IPS-20b (cell line): ENCODE data around the gene VAMP4.
"Not testable (repeated sequence)": the region's sequence is repeated elsewhere in the genome, so short reads cannot be mapped to it uniquely, and the experiment has no call there.

Source experiments
- H3K27ac ChIP-seq: one replicate; pipeline ENCODE4 v1.5.1; 2013; ENCODE audit warnings: low read length
- H3K27me3 ChIP-seq: 2 replicates; pipeline ENCODE4 v1.6.1; 2013; ENCODE audit warnings: mild to moderate bottlenecking, low read length, inconsistent platforms; ENCODE audit not compliant: insufficient read depth
- H3K36me3 ChIP-seq: 2 replicates; pipeline ENCODE4 v1.6.1; 2013; ENCODE audit warnings: low read depth, mild to moderate bottlenecking, inconsistent platforms, low read length, moderate library complexity; ENCODE audit not compliant: insufficient read depth
- H3K4me1 ChIP-seq: 2 replicates; pipeline ENCODE4 v1.6.1; 2013; ENCODE audit warnings: mild to moderate bottlenecking, control low read depth, inconsistent platforms, low read length, moderate library complexity; ENCODE audit not compliant: insufficient read depth
- H3K4me3 ChIP-seq: 2 replicates; pipeline ENCODE4 v1.5.1; 2013; ENCODE audit warnings: mild to moderate bottlenecking, low read length, inconsistent platforms
- H3K9ac ChIP-seq: 2 replicates; pipeline ENCODE4 v1.6.1; 2013; ENCODE audit warnings: low read depth, mild to moderate bottlenecking, inconsistent platforms, low read length, moderate library complexity
- H3K9me3 ChIP-seq: 2 replicates; pipeline ENCODE4 v1.6.1; 2013; ENCODE audit warnings: mild to moderate bottlenecking, low read depth, low read length, inconsistent platforms; ENCODE audit not compliant: insufficient read depth

VAMP4 gene

DNA sequence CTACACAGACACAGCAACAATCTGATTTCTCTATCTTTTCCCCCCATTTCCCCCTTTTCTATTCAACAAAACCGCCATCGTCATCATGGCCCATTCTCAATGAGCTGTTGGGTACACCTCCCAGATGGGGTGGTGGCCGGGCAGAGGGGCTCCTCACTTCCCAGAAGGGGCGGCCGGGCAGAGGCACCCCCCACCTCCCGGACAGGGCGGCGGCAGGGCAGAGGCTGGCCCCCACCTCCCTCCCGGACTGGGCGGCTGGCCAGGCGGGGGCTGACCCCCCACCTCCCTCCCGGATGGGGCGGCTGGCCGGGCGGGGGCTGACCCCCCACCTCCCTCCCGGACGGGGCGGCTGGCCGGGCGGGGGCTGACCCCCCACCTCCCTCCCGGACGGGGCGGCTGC is 48.3 kb downstream of the VAMP4 start:
- H3K27ac ChIP-seq: not testable (repeated sequence)

DNA sequence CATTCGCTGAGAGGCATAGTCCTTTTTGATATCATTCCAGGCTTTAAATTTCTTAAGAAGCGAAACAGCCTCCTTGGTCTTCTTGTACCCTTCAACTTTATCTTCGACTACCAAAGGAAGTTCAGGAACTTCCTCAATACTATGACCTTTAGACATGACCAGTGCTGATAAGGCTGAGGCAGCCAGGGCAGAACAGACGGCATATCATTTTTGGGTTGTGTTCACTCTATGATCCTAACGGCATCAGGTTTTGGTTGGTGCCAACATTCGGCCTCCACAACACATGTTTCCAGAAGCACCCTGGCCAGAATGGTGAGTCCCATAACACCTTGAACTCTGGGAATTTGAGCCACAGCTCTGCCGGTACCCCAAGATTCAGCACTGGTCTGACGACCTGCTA is 58.0 kb downstream of the VAMP4 start:
- Histone ChIP-seq H3K9ac (no peak overlapping the region), H3K4me3 (no peak overlapping the region), H3K36me3 (no peaks in the 10 kb centered on the region), H3K9me3 (no peaks in the 10 kb centered on the region), H3K4me1 (no peaks in the 10 kb centered on the region), H3K27ac (no peak overlapping the region), H3K27me3 (no peaks in the 10 kb centered on the region)

More for the DNA sequence above, 48.3 kb downstream of the VAMP4 start:
- not testable (repeated sequence) for H3K4me1 ChIP-seq, H3K9me3 ChIP-seq, H3K9ac ChIP-seq, H3K4me3 ChIP-seq, H3K27me3 ChIP-seq, H3K36me3 ChIP-seq

DNA sequence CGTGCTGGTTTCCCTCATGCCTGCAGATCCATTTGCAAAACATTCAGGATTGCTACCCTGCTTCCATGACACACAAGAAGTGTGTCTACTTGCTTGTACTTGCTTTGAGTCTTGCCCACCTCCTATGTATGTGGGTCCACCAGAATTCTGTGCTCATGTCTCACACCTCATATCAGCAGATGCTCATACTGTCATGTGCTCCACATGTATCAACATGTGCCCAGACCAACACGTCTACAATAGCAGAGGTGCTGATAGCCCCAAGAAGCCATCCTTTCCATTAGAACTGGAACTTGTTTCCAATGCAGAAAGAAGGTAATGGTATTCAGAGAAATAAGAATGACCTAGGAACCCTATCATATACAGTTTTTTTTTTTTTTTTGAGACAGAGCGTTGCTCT is 61.5 kb downstream of the VAMP4 start:
- no peak overlapping the region for H3K4me3 ChIP-seq
- H3K9ac ChIP-seq: no peak overlapping the region
- no peaks in the 10 kb centered on the region for H3K27me3 ChIP-seq
- no peaks in the 10 kb centered on the region for H3K9me3 ChIP-seq
- H3K36me3 ChIP-seq: no peaks in the 10 kb centered on the region
- no peak overlapping the region for H3K27ac ChIP-seq
- no peaks in the 10 kb centered on the region for H3K4me1 ChIP-seq

DNA sequence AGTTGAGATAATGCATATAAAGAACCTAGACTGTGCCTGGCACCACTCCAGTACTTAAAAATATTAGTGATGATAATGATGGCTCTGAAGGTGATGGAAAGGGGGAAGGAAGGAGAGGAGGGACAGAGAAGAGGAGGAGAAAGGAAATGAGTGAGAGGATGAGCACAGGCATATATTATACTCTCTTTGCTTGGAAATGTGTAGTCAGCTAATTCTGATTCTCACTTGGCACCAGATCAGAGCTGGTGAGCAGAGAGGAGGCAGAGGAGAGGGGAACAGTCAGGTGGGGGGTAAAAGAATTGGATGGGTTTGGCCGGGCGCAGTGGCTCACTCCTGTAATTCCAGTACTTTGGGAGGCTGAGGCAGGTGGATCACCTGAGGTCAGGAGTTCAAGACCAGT is 65.0 kb downstream of the VAMP4 start:
- Histone ChIP-seq H3K4me1 (no peaks in the 10 kb centered on the region), H3K4me3 (no peak overlapping the region), H3K27ac (no peak overlapping the region), H3K9ac (no peak overlapping the region), H3K9me3 (no peaks in the 10 kb centered on the region), H3K27me3 (no peaks in the 10 kb centered on the region), H3K36me3 (no peaks in the 10 kb centered on the region)

DNA sequence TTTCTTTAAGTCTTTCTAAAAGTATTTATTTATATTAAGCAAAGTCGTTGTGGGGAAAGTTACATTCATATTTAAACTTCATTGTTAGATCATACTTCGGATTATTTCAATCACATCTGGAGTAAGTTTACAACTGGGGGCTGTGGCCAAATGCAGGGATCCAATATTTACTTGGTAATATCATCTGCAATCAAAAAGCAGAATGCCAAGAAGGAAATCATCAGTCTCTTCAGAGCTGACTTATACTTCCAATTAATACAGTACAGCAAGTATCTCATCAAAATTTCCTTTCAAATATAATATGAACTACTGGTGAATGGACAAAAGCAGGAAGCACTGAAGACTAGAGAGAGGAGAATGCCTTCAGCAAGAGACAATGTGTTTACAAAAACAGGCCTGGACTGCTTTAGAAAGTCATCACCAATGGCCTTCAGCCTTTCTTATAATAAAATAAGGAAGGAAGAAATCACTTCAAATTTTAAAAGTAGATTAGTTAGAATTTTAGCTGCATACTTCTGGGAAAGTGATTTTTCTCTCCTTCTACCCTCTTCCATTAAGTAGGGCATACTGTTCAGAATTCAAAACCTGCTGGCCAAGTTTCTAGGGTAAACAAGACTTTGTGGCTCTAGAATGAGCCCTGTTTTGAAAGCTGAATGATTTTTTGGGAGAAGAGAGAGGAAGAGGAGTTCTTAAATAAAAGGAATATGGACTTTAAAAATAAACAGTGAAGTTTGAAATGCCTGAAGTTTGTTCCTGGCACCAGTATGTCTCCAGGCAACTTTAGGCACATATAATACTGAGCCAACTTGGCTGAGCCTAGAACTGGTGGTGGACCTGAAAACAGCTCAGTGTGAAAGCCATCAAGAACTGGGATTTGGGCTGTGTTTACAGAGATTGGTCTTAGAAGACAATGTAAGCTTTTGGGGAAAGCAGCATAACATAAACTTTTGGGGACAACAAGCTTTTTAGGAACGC is 67.1 kb downstream of the VAMP4 start:
- Histone ChIP-seq H3K27me3 (no peaks in the 10 kb centered on the region), H3K9ac (no peak overlapping the region), H3K4me1 (no peaks in the 10 kb centered on the region), H3K27ac (no peak overlapping the region), H3K36me3 (no peaks in the 10 kb centered on the region), H3K9me3 (no peaks in the 10 kb centered on the region), H3K4me3 (no peak overlapping the region)

DNA sequence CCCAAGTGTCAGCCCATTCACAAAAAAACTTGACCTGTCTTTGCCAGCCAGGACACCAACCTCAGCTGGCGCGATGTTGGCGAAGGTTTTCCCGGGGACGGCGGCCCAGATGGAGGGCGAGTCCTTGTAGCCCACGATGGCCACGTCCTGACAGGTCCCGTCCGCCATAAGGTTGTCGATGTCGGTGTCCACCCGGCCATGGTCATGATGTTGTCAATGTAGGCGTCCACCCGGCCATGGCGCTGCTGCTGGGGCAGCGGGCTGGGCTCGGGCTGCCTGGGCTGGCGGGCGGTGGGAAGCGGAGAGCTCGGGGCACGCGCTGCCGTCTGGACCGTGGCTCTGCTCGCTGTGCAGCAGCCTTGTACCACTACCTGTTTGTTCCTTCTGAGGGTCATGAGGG is 71.1 kb downstream of the VAMP4 start:
- Histone ChIP-seq H3K9ac (no peak overlapping the region), H3K36me3 (no peaks in the 10 kb centered on the region), H3K9me3 (no peaks in the 10 kb centered on the region), H3K27me3 (no peaks in the 10 kb centered on the region), H3K4me1 (no peaks in the 10 kb centered on the region), H3K27ac (no peak overlapping the region), H3K4me3 (no peak overlapping the region)

DNA sequence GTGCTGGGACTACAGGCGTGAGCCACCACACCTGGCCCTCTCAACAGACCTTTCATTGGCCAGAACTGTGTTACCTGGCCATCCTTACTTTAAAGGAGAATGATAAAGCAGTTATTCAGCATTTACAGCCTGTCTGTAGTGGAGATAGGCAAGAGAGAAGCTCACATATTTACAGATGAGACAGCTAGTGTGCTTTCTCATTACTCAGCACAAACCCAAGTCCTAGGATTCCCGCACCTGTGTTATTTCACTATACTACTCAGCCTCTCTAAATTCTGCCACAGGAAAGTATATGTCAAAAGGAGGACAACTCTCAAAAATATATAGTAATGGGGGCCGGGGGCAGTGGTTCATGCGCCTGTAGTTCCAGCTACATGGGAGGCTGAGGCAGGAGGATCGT is 73.5 kb downstream of the VAMP4 start:
- H3K36me3 ChIP-seq: no peaks in the 10 kb centered on the region
- no peak overlapping the region for H3K27ac ChIP-seq
- H3K4me1 ChIP-seq: no peaks in the 10 kb centered on the region
- H3K9me3 ChIP-seq: no peaks in the 10 kb centered on the region
- no peaks in the 10 kb centered on the region for H3K27me3 ChIP-seq
- H3K4me3 ChIP-seq: no peak overlapping the region
- no peak overlapping the region for H3K9ac ChIP-seq

DNA sequence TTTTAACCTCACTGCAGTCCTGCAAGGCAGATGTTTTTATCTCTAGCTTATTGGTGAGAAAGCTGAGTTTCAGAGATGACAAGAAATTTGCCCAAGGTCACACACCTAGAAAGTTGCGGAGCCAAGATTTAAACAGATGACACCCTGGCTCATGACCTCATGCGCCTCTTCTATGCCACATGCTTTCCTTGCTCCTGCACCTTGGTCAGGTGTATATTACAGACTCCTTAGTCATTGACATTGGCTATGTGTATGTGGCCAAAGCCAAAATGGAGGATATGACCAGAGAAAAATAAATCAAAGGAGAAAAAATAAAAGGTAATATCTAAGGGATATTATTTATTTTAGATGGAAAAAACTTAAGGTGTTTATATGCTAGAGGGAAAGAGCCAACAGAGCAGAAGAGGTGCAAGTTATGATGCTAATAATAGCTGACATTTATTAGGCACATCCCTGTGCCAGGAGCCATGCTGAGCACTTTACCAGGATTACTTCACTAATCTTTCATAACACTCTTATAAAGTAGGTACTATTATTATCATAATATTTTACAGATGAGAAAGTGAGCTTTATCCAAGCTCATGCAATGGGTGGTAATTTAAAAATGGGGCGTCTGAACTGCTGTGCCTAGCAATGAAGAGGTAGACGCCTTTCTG is 75.6 kb downstream of the VAMP4 start:
- Histone ChIP-seq H3K27ac (no peak overlapping the region), H3K4me3 (no peak overlapping the region), H3K9ac (no peak overlapping the region), H3K27me3 (no peaks in the 10 kb centered on the region), H3K4me1 (no peaks in the 10 kb centered on the region), H3K36me3 (no peaks in the 10 kb centered on the region), H3K9me3 (no peaks in the 10 kb centered on the region)

DNA sequence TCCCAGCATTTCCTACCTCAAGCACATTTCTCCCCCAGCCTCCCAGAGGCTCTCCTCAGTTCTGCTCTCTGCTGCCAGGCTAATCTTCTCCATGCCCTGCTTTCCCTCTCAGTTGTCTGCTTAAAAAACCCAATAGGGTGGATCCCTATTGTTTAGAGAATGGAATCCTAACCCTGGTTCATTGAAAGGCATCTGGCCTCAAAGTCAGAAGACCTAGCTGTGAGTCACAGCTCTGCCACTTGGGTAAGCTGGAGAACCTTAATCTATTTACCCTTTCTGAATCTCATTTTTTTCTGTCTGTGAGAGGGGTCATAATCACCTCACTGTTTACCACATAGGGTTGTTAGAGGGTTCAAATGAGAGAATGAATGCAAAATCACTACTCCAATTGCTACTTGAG is 76.9 kb downstream of the VAMP4 start:
- Histone ChIP-seq H3K36me3 (no peaks in the 10 kb centered on the region), H3K9me3 (no peaks in the 10 kb centered on the region), H3K9ac (no peak overlapping the region), H3K27me3 (no peaks in the 10 kb centered on the region), H3K27ac (no peak overlapping the region), H3K4me1 (0 out of 2 replicates have a peak, but pooled peaks cover 4% of the 10 kb centered on the region), H3K4me3 (no peak overlapping the region)

DNA sequence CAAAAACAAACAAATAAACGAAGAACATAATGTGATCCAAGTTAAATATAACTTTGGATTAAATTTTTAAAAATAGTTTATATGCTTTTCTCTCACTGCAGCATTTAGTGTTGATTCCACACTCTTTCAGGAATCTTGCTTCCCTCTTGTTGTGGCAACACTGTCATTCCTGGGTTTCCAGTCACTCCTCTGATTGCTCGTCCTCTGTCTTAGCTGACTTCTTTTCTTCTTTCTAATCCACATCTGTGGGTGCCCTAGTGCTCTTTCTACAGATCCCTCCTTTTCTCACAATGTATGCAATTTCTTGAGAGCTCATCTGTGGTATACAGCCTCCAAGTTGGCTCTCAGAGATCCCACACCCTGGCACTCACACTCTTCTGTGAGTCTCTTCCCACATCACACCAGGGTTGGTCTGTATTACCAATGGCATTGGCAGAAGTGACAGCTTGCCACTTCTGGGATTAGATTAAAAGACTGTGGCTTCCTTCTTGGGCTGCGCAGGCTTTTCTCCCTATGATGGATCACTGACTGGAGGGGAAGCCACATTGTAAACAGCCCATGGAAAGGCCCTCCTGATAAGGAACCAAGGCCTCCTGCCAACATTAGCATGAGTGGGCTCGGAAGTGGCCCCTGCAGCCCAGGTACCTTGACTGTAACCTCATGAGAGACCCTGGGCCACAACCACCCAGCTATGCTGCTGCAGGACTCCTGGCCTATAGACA is 77.8 kb downstream of the VAMP4 start:
- no peaks in the 10 kb centered on the region for H3K36me3 ChIP-seq
- H3K9me3 ChIP-seq: no peaks in the 10 kb centered on the region
- H3K27me3 ChIP-seq: no peaks in the 10 kb centered on the region
- H3K4me3 ChIP-seq: no peak overlapping the region
- H3K9ac ChIP-seq: no peak overlapping the region
- no peak overlapping the region for H3K27ac ChIP-seq
- 0 out of 2 replicates have a peak, but pooled peaks cover 4% of the 10 kb centered on the region for H3K4me1 ChIP-seq

DNA sequence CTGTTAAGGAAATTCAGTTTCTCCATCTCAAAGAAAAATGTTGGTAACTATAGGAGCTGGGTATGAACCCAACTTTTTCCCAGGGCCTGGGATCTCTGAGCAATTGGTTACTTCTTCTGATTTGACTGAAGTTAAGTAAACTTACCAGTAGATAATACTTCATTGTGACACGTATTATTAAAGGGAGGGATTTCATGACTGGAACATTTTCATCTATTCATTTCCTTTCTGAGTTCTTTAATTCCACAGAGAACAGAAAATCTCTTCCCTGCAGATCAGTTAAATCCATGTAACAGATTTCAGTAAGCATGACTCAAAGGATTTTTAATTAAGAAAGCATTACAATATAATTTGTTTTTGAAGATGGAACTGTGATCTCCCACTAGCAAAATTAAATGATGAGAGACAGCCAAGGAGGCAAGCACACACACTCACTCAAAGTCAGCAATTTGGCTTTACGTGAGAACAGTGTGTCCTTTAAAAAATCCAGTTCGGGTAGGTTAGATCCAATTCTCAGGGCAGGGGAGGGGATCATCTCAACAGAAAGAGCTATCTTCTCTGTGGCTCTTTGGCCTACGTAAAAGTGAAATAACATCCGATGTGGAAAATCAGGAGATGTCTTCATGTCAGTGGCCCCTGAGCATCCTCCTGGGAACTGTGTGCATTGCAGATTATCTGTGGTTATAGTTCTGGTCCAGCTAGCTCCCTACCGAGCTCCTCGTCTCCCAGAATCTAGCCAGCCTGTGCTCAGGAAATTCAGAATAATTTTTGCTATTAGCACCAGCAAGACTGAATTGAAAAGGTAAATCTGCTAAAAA is 78.6 kb downstream of the VAMP4 start:
- Histone ChIP-seq H3K9ac (no peak overlapping the region), H3K27me3 (no peaks in the 10 kb centered on the region), H3K36me3 (no peaks in the 10 kb centered on the region), H3K9me3 (no peaks in the 10 kb centered on the region), H3K27ac (no peak overlapping the region), H3K4me1 (0 out of 2 replicates have a peak, but pooled peaks cover 4% of the 10 kb centered on the region), H3K4me3 (no peak overlapping the region)
